CD14-positive monocyte (primary cell): ENCODE data around the gene CHRM4. TPM values are rescaled to one million over a fixed set of nuclear protein-coding genes. Genes with fewer than 3 reads are reported as not detected.

Experiments
- DNase-seq, 3 donors: peaks; one replicate each; pipeline ENCODE4 v3.0.0-alpha.2; 2011 to 2022
- H2AFZ ChIP-seq: 2 replicates; pipeline ENCODE4 v1.6.0; 2012; ENCODE audit warnings: mild to moderate bottlenecking, low read depth, low read length, inconsistent platforms; ENCODE audit not compliant: insufficient read depth, poor library complexity, severe bottlenecking
- H3K27ac ChIP-seq, 2 donors: 1 replicate in 1 of 2; 2 replicates in 1 of 2; pipeline ENCODE4 v1.5.1; 2012 to 2013; ENCODE audit warnings: low read length in 2 of 2, control low read depth in 1 of 2, inconsistent platforms in 1 of 2, low read depth in 1 of 2, mild to moderate bottlenecking in 1 of 2
- H3K27me3 ChIP-seq, 2 donors: one replicate each; pipeline versions ENCODE4 v1.6.0 to v1.6.1; 2011 to 2013; ENCODE audit warnings: low read length in 2 of 2; ENCODE audit not compliant: control insufficient read depth in 2 of 2, insufficient read depth in 2 of 2
- H3K36me3 ChIP-seq, 2 donors: replicated peaks in 1 of 2; 1 replicate in 1 of 2; 2 replicates in 1 of 2; pipeline versions ENCODE4 v1.5.1 to v1.6.1; 2012 to 2013; ENCODE audit warnings: low read length in 2 of 2, control low read depth in 1 of 2, inconsistent platforms in 1 of 2, mild to moderate bottlenecking in 1 of 2; ENCODE audit not compliant: insufficient read depth in 2 of 2, control insufficient read depth in 1 of 2
- H3K4me1 ChIP-seq, 2 donors: 1 replicate in 1 of 2; 2 replicates in 1 of 2; pipeline versions ENCODE4 v1.5.1 to v1.6.1; 2012 to 2013; ENCODE audit warnings: low read length in 2 of 2, control low read depth in 1 of 2, inconsistent platforms in 1 of 2, mild to moderate bottlenecking in 1 of 2, moderate library complexity in 1 of 2; ENCODE audit not compliant: insufficient read depth in 2 of 2, control insufficient read depth in 1 of 2
- H3K4me2 ChIP-seq: replicated peaks from 2 replicates; pipeline ENCODE3; 2012; ENCODE audit warnings: low read length, moderate library complexity, mild to moderate bottlenecking; ENCODE audit not compliant: poor library complexity, severe bottlenecking; ENCODE audit errors: extremely low read depth
- H3K4me3 ChIP-seq, 3 experiments: fragments of 200-600 bp in 1 of 3; sonication (generic) in 1 of 3; replicated peaks in 1 of 3; 1 replicate in 2 of 3; 2 replicates in 1 of 3; pipeline ENCODE4 v1.5.1; 2011 to 2013; ENCODE audit warnings: low read length in 3 of 3, mild to moderate bottlenecking in 3 of 3, control low read depth in 2 of 3, low read depth in 2 of 3, inconsistent platforms in 1 of 3, moderate library complexity in 1 of 3
- H3K79me2 ChIP-seq: 2 replicates; pipeline ENCODE4 v1.6.0; 2012; ENCODE audit warnings: mild to moderate bottlenecking, control low read depth, inconsistent platforms, low read length, moderate library complexity; ENCODE audit not compliant: insufficient read depth
- H3K9ac ChIP-seq: 2 replicates; pipeline ENCODE4 v1.6.0; 2017; ENCODE audit warnings: low read length, mild to moderate bottlenecking; ENCODE audit not compliant: insufficient read depth, poor library complexity, severe bottlenecking
- H3K9me3 ChIP-seq, 2 donors: replicated peaks in 1 of 2; 1 replicate in 1 of 2; 2 replicates in 1 of 2; pipeline versions ENCODE4 v1.5.1 to v1.6.1; 2012 to 2013; ENCODE audit warnings: low read length in 2 of 2, control low read depth in 1 of 2; ENCODE audit not compliant: control insufficient read depth in 1 of 2, insufficient read depth in 1 of 2
- H4K20me1 ChIP-seq: 2 replicates; pipeline ENCODE4 v1.6.0; 2012; ENCODE audit warnings: mild to moderate bottlenecking, low read length, control low read depth, moderate library complexity; ENCODE audit not compliant: insufficient read depth
- H3K27ac Mint-ChIP-seq, 7 donors: one replicate each; pipeline ENCODE4 v1.8.0; 2020; ENCODE audit warnings: mild to moderate bottlenecking in 7 of 7, mixed read lengths in 7 of 7, moderate library complexity in 6 of 7, inconsistent platforms in 2 of 7
- H3K27me3 Mint-ChIP-seq, 3 donors: one replicate each; pipeline ENCODE4 v1.8.0; 2021 to 2022; ENCODE audit warnings: low read depth in 3 of 3, mild to moderate bottlenecking in 3 of 3, mixed read lengths in 3 of 3, moderate library complexity in 3 of 3, inconsistent platforms in 1 of 3
- H3K36me3 Mint-ChIP-seq, 2 donors: one replicate each; pipeline ENCODE4 v1.8.0; 2020; ENCODE audit warnings: mixed read lengths in 2 of 2, inconsistent platforms in 1 of 2, mild to moderate bottlenecking in 1 of 2
- H3K4me1 Mint-ChIP-seq: one replicate; pipeline ENCODE4 v1.8.0; 2020; ENCODE audit warnings: mild to moderate bottlenecking, mixed read lengths
- H3K4me3 Mint-ChIP-seq, 2 donors: one replicate each; pipeline ENCODE4 v1.8.0; 2020; ENCODE audit warnings: mild to moderate bottlenecking in 2 of 2, mixed read lengths in 2 of 2, moderate library complexity in 1 of 2
- H3K9me3 Mint-ChIP-seq, 7 donors: one replicate each; pipeline ENCODE4 v1.8.0; 2020 to 2022; ENCODE audit warnings: mixed read lengths in 7 of 7, mild to moderate bottlenecking in 6 of 7, moderate library complexity in 6 of 7, inconsistent platforms in 2 of 7
- CTCF ChIP-seq: fragments of 200-600 bp; IDR thresholded peaks from one replicate; pipeline ENCODE4 v1.8.0; 2022; ENCODE audit warnings: antibody characterized with exemption, mild to moderate bottlenecking
- WGBS: methylation state at CpG from one replicate; pipeline ENCODE4 v1.1.5; 2013; ENCODE audit warnings: missing lambda C conversion rate; ENCODE audit not compliant: insufficient coverage; 5-methylcytosine and 5-hydroxymethylcytosine counted together
- intact Hi-C, 2 donors: fragments of 100-400 bp; cut with micrococcal nuclease; formaldehyde crosslinking; loops; one replicate each; pipeline versions ENCODE4 v1.15.0 to v1.15.1; 2023
- polyA plus RNA-seq, 3 donors: library from polyadenylated mRNA; depleted of rRNA in 1 of 3; unstranded in 2 of 3; stranded (reverse) in 1 of 3; fragments of 300-500 nt in 2 of 3; fragments of >200 nt in 1 of 3; fragmentation: Illumina TruSeq in 2 of 3; gene quantifications; 1 replicate in 2 of 3; 2 replicates in 1 of 3; pipeline ENCODE4 v1.2.3, GENCODE V29; 2012 to 2021

The CHRM4 gene
- polyA plus RNA-seq, 3 donors = 0.15 to 0.57 TPM; not detected in 1

GRCh38 chr11:46345881-46346484, 45.6 kb downstream of the CHRM4 start:
- peaks cover 74% of the 10 kb centered on the region for H3K79me2 ChIP-seq
- H3K4me2 ChIP-seq = peak overlapping the region; percentile 93
- H3K4me3 ChIP-seq = peak overlapping the region; percentile 88 to 98 (median 92)
- peaks cover 12 to 14% of the 10 kb centered on the region in 2 donors for H3K36me3 ChIP-seq
- intact Hi-C loops = loop anchor here in 1 of 2 donors (10.0 kb wide), 1 partner anchor 221 kb away; the partner anchor contains the start of gene PHF21A
- no peaks in the 10 kb centered on the region for H3K9me3 ChIP-seq
- DNase-seq = peak in 2 of 3 donors; percentile 62 to 67
- peak overlapping the region; percentile 96 to 100 for H3K4me3 Mint-ChIP-seq
- peaks cover 86% of the 10 kb centered on the region for H3K4me1 Mint-ChIP-seq
- peak overlapping the region; percentile 95 to 99 (median 96) for H3K27ac Mint-ChIP-seq
- TF ChIP-seq CTCF = no peak
- H3K27me3 ChIP-seq = no peaks in the 10 kb centered on the region
- H3K36me3 Mint-ChIP-seq = peaks cover 7 to 34% of the 10 kb centered on the region in 2 donors
- WGBS = 0% methylated on average over 5 of the region's 10 CpGs
- peaks cover 74 to 85% of the 10 kb centered on the region in 2 donors for H3K4me1 ChIP-seq
- H3K27ac ChIP-seq = peak overlapping the region; percentile 86 to 93
- H3K9me3 Mint-ChIP-seq = peaks cover 0 to 4% (median 0%) of the 10 kb centered on the region in 7 donors
- peaks cover 55% of the 10 kb centered on the region for H4K20me1 ChIP-seq
- H2AFZ ChIP-seq = peak overlapping the region; percentile 72
- H3K27me3 Mint-ChIP-seq = peaks cover 0 to 3% (median 3%) of the 10 kb centered on the region in 3 donors
- peak overlapping the region; percentile 86 for H3K9ac ChIP-seq

GRCh38 chr11:46345131-46345597, 46.4 kb downstream of the CHRM4 start:
- peaks cover 76 to 86% of the 10 kb centered on the region in 2 donors for H3K4me1 ChIP-seq
- Mint-ChIP-seq H3K27me3 (peaks cover 0 to 3% (median 3%) of the 10 kb centered on the region in 3 donors), H3K4me1 (peaks cover 89% of the 10 kb centered on the region)

More at GRCh38 chr11:46345131-46345597, 46.4 kb downstream of the CHRM4 start:
- H3K27ac Mint-ChIP-seq = peak overlapping the region; percentile 95 to 99 (median 96)
- Histone ChIP-seq H2AFZ (peak overlapping the region; percentile 72), H3K27ac (peak overlapping the region; percentile 86 to 93), H3K4me2 (peak overlapping the region; percentile 93), H3K36me3 (peaks cover 11 to 12% of the 10 kb centered on the region in 2 donors), H4K20me1 (peaks cover 46% of the 10 kb centered on the region), H3K9me3 (no peaks in the 10 kb centered on the region), H3K79me2 (peaks cover 70% of the 10 kb centered on the region), H3K27me3 (no peaks in the 10 kb centered on the region), H3K9ac (peak overlapping the region; percentile 86), H3K4me3 (peak overlapping the region; percentile 88 to 98 (median 92))
- intact Hi-C loops = loop anchor here in 1 of 2 donors (10.0 kb wide), 1 partner anchor 220 kb away; the partner anchor contains the start of gene PHF21A
- DNase-seq = peak; percentile 80 to 85 (median 83)
- peaks cover 0 to 4% (median 0%) of the 10 kb centered on the region in 7 donors for H3K9me3 Mint-ChIP-seq
- 5% methylated on average over 4 of the region's 20 CpGs for WGBS
- TF ChIP-seq CTCF = no peak
- H3K36me3 Mint-ChIP-seq = peaks cover 7 to 26% of the 10 kb centered on the region in 2 donors
- peak overlapping the region; percentile 96 to 100 for H3K4me3 Mint-ChIP-seq
